Choroid plexus epithelial cell (primary cell): ENCODE measurements around the gene MYLK2.

Experiments
- DNase-seq: peaks from one replicate; pipeline ENCODE4 v3.0.0-alpha.2; 2010; ENCODE audit warnings: low read depth
- H3K4me3 ChIP-seq: 2 replicates; pipeline ENCODE4 v1.5.1; 2011; ENCODE audit warnings: low read depth, mild to moderate bottlenecking, control low read depth, low read length, moderate library complexity
- CTCF ChIP-seq: conservative IDR thresholded peaks from 2 replicates; pipeline ENCODE4 v1.5.1; 2011; ENCODE audit warnings: low read depth, mild to moderate bottlenecking, control low read depth, inconsistent platforms, low read length, moderate library complexity

The MYLK2 gene

GRCh38 chr20:31858760-31859083 is 39.6 kb downstream of the MYLK2 start:
- no peak overlapping the region for H3K4me3 ChIP-seq
- DNase-seq = no peak
- TF ChIP-seq CTCF = no peak

- no peak for DNase-seq
- no peak for TF ChIP-seq CTCF
- H3K4me3 ChIP-seq = no peak overlapping the region
These were observed 40.3 kb downstream of the MYLK2 start for GRCh38 chr20:31859266-31859997.

- no peak for DNase-seq
- no peak overlapping the region for H3K4me3 ChIP-seq
- TF ChIP-seq CTCF = no peak
These were observed 40.8 kb downstream of the MYLK2 start for GRCh38 chr20:31859998-31860380.

- TF ChIP-seq CTCF = no peak
- DNase-seq = no peak
- no peak overlapping the region for H3K4me3 ChIP-seq
These were observed 41.4 kb downstream of the MYLK2 start for GRCh38 chr20:31860390-31861134.

GRCh38 chr20:31861135-31861384 is 41.9 kb downstream of the MYLK2 start:
- H3K4me3 ChIP-seq = peak overlapping the region; percentile 53
- no peak for TF ChIP-seq CTCF
- no peak for DNase-seq

GRCh38 chr20:31861385-31862156 is 42.4 kb downstream of the MYLK2 start:
- H3K4me3 ChIP-seq = peak overlapping the region; percentile 53
- DNase-seq = peak; percentile 63
- no peak for TF ChIP-seq CTCF

GRCh38 chr20:31862157-31862470 is 43.0 kb downstream of the MYLK2 start:
- no peak for TF ChIP-seq CTCF
- no peak for DNase-seq
- no peak overlapping the region for H3K4me3 ChIP-seq
